Inferior parietal cortex (tissue), 1 donor: ENCODE data around the gene S100A5.
"Not testable (repeated sequence)": the region's sequence is repeated elsewhere in the genome, so short reads cannot be mapped to it uniquely, and the experiment has no call there.

Experiments used
- DNase-seq: peaks from one replicate; pipeline ENCODE4 v3.0.0-alpha.2; 2016; ENCODE audit errors: extremely low spot score

The S100A5 gene

DNA sequence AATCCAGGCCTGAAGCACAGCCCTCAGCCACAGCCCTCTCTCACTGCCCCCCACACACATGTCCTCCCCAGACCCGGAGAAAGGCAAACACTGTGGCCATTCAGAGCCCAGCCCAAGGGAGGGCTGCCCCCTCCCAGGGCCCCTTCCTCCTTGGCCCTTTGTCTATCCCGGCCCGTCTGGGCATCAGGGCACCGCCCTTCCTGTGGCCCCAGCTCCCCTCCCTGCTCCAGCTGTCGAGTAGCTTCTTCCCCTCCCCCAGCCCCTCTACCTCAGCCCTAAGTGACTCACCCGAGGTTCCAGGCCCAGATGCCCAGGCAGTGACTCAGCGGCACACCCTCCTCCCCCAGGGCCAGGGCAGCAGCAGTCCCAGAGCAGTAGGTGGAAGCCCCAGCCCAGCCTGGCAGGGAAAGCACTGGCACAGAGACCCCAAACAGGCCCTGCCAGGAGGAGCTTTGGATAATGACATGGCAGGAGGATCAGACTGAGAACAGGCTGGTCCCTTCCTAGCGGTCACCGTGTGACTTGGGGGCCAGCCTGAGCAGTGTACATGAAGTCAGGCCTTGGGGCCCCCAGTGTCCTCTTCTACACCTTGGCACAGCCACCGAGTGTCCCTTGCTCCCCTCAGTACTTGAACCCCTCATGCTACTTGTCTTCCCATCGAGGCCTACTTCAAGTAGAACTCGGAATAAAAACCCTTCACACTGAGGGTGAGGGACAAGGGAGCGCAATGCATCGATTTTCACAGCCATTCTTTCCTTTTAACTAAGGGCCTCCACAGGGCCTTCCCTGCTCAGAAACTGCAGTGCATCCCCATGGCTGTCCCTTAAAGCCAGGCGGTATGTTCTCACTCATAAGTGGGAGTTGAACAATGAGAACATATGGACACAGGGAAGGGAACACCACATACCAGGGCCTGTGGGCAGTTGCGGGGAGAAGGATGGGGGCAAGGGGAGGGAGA lies 26.0 kb upstream of the S100A5 start:
- no peak for DNase-seq

DNA sequence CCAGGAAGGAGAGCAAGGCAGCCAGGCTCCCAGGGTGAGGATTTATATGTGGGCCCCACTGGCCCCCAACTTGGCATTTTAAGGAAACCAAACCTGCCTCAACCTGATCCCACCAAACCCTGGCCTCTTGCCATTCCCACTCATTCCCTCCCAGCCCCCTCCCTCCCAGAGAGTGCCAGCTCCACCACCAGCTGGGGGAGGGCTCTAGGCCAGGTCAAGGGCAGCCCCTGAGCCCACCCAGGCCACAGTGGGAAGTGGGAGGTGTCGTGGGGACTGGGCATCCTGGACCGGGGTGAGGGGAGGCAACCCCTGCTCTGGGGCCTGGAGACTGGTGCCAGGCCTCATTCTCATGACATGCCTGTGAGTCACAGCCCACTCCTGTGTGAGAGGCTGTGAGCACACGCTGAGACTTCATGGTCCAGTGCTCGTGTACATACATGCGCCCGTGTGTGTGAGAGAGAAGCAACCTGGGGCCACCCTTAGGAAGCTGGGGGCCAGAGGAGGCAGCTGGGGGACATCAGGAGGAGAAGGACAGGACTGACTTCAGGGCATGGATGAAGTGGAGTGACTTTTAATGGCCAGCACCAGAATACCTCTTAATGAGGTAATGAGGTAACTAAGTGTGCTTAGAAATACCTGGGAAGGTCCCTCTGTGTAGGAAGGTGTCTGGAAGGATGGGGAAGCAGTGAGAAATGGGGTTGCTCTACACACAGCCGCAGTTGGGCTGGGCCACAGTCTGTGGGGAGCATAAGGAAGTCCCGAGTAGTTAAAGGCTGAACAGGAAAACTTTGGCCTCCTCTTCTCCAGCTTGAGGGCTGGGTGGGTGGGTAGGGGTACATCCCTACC lies 25.0 kb upstream of the S100A5 start, which contains the start of gene S100A2:
S100A2 (minus strand) TSS at position 316 of the 846 bp plus-strand sequence. CDS start 1,967 bp downstream, outside the sequence.
- DNase-seq: no peak

DNA sequence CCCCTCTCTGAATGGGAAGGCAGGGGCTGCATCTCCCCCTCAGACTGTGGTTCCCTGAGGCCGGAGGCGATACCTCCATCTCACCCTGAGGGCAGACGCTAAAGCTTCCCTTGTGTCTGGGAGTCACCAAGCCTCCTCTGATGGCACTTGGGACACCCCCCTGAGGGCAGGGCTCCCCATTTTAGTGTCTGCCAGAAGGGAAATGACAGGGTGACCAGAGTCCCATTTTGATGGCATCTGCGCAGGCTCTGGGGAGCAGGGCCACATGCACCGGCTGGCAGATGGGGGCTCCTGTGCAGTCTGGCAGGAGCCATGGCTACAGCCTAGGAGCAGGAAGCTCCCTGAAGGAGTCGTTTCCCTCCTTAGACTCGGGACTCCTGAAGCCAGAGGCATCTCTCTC lies 23.3 kb upstream of the S100A5 start:
- DNase-seq: no peak

DNA sequence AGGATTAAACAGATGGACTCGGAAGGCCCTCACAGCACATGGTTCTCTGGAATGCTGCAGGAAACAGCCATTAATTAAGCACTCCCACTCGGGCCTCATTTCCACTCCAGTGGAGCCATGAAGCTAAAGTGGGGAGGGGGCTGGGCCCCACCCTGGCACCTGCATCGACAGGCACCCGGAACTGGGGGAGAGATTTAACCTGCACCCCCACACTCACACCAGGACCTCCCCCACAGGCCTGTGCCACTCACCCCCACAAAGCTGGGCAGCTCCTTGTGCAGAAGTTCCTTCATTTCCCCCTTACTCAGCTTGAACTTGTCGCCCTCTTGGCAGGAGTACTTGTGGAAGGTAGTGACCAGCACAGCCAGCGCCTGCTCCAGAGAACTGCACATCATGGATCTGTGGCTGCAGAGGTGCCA lies 22.8 kb upstream of the S100A5 start:
- no peak for DNase-seq

DNA sequence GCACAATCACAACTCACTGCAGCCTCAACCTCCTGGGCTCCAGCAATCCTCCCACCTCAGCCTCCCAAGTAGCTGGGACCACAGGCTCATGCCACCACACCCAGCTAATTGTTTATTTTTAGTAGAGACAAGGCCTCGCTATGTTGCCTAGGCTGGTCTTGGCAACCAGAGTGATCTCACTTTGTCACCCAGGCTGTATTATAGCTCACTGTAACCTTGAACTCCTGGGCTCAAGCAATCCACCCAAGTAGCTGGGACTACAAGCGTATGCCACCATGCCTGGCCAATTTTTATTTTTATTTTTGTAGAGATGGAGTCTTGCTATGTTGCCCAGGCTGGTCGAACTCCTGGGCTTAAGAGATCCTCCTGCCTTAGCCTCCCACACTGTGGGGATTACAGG lies 21.3 kb upstream of the S100A5 start:
- not testable (repeated sequence) for DNase-seq

DNA sequence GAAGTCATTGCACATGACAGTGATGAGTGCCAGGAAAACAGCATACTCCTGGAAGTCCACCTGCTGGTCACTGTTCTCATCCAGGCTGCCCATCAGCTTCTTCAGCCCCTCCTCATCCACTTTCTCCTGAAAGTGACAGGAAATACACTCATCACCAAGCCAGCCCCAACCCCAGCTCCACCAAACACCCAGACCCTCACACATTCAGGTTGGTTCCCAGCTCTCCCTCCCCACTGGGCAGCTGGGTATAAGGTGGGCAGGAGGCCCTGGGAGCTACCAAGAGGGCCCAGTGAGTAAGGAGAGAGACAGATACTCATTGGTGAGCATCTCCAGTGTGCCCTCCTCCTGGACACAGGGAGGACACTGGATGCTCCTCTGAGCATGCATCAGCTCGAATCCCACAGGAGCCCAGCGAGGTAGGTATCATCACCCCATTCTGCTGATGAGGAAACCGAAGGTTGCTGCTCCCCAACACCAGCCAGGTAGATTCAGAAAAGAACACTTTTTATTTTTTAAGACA lies 20.8 kb upstream of the S100A5 start:
- no peak for DNase-seq

DNA sequence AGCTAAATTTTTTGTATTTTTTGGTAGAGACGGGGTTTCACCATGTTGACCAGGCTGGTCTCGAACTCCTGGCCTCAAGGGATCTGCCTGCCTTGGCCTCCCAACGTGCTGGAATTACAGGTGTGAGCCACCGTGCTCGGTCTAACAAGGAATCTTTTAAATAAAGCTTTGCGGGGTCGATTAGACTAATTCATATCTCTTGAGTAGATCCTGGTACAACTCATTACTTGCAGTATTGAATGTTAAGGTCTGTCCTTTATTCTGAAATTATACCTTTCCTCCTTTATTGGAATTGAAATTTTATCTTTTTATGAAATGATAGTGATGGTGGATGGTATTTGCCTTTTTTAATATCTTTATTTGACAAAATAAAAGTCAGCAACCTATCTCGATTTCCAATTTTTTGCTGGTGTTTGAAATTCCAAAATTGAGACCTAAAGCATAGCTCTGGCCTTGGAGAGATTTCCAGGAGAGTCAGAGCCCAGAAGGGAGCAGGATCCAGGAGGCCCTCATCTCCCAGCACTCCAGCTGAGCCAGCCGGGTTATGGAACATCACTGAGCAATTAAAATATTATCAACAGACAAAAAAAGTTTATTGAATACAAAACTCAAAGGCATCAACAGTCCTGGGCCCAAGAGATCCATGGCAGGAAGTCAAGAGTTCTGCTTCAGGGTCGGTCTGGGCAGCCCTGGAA lies 20.2 kb upstream of the S100A5 start:
- no peak for DNase-seq

DNA sequence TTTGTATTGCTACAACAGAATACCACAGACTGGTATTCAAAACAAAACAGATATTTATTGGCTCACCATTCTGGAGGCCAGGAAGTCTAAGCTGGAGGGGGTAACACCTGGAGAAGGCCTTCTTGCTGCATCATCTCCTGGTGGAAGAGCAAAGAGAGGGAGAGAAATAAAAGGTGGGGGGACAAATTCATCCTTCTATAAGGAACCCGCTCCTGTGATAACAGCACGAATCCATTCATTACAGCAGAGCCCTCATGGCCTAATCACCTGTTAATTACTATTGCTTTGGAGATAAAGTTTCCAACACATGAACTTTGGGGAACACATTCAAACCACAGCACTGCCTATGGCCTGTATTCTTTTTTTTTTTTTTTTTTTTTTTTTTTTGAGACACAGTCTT lies 19.5 kb upstream of the S100A5 start:
- no peak for DNase-seq

DNA sequence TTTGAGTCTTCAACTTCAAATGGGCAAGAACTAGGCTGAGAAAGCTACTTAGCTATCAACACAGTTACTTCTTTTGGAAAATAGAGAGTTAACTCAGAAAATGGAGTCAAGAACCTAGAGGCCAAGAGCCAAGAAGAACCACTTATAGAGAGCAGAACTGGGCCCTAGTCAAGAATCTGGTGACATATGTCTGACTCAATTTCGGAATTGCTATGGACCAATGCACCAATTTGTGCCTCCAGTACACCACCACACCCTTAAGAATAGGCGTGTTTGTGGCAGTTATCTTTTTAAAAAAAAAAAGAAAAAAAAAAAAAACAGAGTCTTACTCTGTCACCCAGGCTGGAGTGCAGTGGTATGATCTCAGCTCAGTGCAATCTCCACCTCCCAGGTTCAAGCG lies 17.1 kb upstream of the S100A5 start:
- no peak for DNase-seq

DNA sequence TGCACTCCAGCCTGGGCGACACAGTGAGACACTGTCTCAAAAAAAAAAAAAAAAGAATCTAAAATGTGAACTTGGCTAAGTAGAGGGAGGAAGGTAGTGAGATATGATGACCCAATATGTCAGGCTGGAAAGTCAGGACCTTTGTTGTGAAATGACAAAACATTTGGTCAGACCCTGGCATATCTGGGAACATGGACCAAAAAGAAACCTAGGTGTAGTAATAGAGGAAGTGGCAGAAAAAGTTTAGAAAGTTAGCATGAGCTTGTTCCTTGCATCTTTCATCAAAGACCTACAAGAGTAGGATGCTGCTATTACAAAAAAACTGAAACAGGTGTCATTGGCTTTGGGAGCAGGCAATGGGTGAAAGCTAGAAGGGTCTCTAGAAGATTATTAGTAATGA lies 15.6 kb upstream of the S100A5 start:
- no peak for DNase-seq

DNA sequence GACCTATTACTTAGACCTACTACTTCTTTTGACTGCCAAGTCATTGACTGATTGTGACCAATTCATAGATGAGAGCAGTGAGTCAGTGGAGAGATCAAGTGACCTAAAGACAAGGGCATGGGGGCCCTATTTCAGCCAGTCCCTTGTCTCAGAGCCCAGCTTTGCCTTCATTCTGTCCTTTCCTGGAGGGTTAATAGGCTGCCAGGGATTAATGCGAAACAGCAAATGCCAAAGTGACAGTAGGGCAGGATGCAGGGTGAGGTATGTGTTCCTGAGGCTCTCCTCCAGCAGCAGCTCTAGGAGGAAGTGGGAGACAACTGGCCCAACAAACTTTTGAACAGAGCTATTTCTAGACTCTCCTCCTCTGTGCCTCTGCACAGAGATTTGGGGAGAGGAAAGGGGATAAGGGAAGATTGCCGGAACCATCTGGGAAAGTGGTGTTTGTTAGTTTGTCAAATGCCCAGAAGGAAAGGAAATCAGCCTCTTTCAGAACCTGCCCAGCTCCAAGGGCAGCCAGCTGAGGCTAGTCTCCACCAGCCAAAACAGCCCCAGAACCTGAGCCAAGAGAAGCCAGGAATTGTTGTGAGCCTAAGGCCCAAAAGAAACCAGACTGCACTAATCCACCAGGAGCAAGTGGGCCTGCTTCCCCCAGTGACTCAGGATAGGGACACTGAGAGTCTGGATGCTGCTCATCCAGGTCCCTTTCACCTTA lies 13.3 kb upstream of the S100A5 start:
- no peak for DNase-seq

DNA sequence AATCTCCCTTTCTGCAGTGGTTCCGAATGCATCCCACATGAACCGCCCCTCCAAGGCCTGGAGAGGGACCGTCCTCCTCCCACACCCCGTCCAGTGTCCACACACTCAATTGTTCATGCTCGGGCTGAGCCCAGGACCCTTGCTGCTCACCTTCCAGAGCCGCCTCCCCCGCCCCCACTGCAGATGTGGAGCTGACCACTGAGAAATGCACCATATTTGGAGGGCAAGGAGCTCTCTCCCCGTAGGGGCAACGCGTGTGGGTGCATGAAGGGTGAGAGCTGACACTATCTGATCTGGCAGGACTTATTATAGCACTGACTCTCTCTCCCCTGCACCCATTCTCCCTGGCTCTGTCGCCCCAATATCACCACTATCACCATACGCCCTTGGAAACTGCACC lies 12.4 kb upstream of the S100A5 start:
- DNase-seq: no peak

DNA sequence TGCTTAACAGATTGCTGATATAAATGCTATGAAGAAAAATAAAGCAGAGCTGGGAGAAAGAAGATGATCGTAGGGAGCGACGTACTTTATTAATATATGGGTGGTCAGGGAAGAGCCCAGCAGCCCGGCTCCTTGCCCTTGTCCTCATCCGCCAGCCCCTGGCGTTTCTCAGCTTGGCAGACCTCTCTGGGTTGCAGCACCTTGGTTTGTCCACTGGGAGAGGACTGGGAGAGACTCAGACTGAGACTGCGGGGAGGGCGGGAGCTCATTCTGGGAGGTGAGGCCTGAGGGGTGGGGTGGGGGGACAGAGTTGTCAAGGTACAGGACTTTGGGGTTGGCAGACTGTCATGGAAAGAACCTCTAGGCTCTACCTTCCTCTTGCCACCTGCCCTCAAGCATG lies 11.6 kb upstream of the S100A5 start:
- no peak for DNase-seq

DNA sequence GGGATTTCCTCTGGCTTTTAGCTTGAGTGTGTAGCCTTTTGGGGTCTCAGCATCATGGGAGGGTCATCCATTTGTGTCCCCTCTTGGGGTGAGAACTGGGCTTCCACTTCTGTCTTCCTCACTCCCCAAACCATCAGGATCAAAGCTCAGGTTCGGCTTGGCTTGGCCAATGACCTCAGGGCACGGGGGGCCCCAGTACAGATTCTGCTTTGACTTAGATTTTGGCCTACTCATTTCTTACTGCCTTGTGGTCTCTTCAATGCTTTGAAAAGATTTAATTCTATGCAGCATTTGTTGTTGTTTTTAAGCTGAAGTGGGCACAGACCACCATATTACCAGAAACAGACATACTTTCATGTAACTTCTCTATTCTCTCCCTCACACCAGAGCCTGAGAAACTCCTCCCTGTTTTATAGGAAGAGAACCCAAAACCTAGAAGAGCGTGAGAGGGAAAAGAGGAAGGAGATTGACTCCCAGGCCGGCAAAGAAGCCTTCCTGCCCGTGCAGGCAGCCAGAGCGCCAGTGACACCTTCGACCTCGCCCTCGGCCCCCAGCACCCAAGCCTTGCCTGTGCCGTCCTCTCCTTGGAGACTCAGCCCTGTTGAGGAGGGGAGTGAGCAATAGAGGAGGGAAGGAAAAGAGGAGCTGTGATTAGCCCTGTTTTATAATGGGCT lies 10.2 kb upstream of the S100A5 start:
- no peak for DNase-seq

DNA sequence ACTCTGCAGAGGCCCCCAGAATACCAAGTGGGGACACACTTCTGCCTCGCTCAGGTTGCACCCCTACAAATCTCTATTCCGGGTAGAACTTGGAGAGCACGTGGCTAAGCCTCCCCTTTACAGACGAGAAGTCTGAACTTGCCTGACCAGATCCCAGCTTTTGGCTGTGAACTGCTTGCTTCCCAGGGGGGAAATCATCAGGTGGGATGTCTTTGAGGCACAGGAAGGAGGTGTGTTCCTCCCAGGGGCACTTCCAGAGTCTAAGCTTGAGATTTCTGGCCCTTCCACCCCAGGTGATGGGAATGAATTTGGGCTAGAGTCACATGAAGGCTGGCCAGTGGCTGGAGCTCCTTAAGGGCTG lies 9.6 kb upstream of the S100A5 start:
- no peak for DNase-seq

DNA sequence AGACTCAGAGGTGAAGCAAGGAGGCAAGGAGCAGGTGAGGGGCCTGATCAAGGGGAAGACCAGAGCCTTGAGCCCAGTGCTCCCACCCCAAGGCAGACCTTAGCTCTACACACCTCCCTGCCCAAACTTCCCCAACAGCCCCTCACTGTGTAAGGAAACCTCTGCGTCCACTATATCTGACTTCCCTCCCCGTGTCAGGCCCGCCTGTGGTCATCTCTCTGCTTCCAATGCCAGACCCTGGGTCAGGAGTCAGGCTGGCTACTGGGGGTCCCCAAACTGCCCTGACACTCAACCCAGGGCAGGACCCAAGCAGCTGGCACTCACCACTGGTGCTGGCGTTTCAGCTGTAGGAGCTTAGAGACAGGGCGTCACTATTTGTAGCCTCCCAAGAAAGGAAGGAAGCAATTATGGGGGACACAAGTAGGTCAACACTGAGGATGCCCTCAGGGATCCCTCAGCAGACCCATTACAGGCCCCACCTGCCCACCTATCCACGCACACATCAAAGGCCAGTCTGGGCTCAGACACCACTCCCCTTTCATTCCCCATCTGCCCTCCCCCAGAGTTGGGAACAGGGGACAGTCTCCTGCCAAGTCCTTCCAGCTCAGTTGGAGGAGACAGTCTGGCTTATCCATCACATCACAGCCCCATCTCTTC lies 9.1 kb upstream of the S100A5 start:
- no peak for DNase-seq

DNA sequence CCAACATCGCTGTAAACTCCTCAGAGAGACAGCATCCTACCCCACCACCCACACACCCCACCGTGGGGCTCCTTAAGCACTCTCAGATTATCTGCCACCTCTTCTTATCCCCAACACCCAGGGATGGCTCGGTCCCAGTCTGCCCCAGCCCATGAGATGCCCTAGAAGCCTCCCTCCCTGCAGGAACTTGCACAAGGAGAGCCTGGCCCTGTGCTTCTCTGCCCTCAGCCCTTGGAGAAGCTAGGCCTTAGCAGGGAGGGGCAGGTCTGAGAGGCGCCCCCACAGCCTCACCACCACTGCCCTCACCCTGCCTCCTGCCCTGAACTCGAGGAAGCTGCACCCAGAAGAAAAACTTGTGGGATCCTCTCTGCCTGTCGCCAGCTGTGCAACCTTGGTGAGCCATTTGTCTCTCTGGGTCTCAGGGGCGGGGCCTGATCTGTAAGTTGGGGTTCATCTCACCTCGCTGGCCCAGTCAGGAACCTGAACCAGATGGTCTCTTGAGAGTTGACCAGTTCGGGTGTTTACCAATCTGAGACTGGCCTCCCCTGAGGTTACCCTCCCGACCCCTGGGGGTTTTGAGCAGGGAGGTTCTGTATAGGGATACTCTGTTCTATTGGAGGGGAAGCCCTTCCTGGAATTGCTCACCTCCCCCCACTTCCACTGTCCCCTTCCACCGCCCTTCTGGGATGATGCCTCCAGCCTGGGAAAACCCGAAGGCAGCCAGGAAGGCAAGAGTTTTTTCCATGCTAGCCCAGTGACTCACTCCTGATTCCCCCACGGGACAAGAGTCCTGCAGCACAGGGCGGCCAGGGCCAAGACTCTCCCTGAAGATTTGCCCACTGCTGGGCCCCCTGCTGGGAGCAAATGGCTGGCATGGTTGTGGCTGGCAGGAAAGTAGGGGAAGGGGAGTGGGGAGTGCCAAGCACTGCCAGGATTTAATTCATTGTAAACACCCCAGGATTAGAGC lies 8.3 kb upstream of the S100A5 start, which contains the start of gene S100A3:
S100A3 (minus strand) TSS at position 537 of the 967 bp plus-strand sequence. CDS start 773 bp downstream, outside the sequence.
- DNase-seq: no peak
